GDM1 (cell line): ENCODE data around the gene GLRX5.
"Not testable (repeated sequence)": the region's sequence is repeated elsewhere in the genome, so short reads cannot be mapped to it uniquely, and the experiment has no call there.

Experiments used
- DNase-seq: peaks from one replicate; lab custom pipeline; 2025; lab: John Stamatoyannopoulos, UW

Gene GLRX5

DNA sequence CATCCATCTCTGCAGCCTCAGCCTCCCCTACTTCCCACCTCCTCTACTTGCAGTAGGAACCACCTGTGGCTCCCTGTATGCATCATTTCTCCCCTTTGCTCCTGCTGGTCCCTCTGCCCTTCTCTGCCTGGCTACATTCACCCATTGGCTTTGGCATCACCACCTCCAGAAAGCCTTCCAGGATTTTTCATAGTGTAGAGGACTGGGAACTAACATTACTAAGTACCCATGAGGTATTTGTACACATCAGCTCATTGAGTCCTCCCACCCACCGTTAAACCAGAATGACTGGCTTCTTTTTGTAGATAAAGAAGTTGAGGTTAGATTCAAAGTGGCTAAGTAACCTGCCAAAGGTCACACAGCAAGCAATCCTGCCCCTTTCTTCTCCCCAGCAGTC lies 35.5 kb upstream of the GLRX5 start:
- DNase-seq = no peak

DNA sequence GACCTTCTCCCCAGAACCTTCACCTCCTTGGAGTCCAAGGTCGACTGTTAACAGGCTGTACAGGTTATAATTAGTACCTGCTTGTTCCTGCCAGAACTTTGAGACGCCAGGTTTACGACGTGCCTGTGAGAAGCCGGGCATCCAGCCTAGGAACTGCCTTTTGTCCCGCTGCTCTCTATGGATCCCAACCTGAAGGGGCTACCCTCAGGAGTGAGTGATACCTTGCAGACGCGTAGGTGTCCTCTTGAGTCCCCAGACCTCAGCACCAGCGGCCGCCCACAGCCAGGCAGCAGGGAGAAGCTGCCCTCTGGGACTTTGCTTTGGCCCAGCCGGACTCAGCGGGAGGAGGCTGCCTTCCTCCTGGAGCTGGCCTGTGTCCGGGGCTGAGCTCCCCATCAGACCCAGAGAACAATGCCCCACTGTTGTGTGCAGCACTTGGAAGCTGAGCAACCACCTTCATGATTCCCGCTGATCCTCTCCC lies 34.6 kb upstream of the GLRX5 start:
- no peak for DNase-seq

DNA sequence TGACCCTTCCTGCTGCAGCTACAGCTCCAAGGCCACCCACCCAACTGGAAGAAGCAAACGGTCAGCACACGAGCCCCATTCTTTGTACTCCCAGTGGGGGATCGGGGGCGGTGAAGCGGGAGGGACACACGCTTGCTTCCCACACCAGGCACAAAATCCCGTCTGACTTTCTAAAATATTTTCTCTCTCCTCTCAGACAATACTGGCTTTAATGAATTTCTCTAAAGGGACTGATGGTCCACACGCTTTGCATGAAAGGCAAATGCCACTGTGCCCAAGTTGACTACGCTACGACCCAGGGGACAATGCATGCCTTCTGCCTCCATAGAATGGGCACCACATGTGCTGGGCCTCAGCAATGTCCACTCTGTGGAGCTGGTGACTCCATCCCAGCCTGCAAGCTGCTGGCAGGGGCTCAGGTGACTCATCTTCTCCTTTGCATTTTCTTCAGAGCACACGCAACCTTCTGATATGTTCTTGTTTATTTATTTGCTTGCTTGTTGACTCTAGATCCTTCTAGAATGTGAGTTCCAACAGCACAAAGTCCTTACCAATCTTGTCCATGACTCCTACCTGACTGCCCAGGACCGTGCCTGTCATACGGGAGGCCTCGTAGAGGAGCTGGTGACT lies 34.0 kb upstream of the GLRX5 start:
- no peak for DNase-seq

DNA sequence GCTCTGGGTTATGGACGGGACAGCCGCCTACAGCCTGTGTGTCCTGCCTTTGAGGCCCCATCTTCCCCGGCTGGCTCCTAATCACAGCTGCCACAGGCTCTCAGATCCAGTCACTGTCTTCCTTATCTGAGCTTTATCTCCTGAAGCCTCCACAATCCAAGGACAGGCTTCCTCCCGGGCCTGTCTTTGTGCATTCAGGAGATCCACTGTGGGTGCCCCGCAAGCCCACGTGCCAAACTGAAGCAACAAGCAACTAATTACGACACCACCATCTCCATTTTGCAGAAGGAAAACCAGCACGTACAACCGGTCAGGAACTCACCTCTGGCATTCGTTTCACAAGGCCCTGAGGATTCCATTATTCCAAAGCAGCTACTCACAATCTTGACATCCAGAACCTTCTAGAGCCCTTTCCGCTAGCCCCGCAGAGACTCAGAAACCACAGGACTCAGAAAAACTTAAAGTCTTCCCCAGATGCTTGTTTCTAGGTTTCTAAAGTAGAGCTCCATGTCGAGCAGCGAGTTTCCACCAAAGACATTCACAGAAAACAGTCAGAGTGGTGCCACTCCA lies 32.4 kb upstream of the GLRX5 start:
- no peak for DNase-seq

DNA sequence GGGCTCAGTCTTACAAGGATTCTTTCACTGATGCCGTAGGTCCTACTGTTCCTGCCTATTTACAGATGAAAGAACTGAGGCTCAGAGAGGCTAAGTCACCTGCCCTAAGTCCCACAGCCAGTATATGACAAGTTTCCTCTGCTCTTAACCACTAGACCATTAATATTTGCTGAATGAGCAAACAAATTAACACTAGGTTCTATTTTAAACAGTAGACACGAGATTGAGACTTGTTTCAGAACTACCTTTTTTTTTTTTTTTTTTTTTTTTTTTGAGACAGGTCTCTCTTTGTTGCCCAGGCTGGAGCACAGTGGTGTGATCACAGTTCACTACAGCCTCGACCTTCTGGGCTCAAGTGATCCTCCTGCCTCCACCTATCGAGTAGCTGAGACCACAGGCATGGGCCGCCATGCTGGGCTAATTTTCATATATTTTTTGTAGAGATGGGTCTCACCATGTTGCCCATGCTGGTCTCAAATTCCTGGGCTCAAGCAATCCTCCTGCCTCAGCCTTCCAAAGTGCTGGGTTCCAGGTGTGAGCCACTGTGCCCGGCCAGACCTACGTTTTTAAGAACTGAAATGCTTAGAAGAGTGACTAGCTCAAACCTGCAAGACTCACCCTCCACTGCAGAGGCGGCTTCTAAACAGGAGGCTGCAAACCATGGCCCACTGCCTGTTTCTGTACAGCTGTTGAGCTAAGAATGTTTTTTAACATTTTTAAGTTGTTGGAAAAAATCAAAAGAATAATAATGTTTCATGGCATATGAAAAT lies 31.3 kb upstream of the GLRX5 start:
- no peak for DNase-seq

DNA sequence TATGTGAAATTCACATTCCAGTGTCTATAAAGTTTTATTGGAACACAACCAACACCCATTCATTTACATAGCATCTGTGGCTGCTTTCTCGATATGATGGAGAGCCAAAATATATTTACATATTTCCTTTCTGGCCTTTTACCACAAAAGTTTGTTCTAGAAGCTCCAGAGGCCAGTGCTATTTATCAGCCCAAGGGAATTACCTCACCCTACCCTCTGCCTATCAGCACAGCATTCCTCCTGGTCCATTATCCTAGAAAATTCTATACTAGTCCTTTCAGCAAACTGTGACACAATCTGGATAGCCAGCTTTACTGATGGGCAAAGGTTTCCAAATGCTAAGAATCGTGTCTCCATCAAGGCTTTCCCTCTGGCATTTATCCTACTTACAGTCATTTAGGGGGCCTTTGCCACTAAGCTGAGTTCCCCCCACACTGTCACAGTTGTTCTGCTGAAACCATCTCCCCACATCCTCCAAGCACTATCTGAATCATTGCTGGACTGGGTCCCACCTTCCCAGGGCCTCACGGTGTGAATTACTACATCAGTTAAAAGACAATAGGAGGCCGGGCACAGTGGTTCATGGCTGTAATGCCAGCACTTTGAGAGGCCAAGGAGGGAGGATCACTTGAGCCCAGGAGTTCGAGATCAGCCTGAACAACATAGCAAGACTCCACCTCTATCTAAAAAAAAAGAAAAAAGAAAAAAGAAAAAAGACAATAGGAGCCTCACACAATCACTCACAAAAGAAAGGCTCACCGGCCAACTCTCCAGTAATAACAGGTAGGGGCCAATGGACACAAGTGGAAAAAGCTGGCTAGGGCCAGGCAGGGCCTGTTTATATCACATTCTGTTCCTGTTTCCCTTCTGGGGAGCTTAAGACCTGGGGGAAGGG lies 30.5 kb upstream of the GLRX5 start:
- DNase-seq = no peak

DNA sequence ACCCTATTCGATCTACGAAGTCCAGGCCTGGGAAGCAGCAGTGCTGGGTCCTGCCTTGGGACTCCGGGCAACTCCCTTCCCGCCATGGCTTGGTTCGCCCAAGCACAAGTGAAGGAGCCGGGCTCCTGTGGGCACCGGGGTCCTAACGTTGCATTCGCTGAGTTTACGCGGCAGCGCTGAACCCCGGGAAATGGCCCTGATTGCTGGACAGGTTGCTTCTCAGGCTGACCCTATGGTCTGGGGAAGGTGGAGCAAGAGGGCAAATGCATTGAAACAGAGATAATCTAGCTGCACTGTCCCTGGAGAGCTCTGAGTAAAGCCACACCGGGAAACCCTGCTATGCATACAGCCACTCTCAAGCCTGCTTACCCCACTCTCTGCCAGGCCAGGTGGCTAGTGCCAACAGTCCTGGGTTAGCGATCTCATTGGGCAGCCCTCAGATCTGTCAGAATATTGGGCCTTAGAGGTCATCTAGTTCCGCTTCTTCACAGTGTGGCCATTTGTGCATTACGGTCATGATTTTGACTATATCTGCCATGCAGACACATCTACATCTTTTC lies 29.7 kb upstream of the GLRX5 start:
- no peak for DNase-seq

DNA sequence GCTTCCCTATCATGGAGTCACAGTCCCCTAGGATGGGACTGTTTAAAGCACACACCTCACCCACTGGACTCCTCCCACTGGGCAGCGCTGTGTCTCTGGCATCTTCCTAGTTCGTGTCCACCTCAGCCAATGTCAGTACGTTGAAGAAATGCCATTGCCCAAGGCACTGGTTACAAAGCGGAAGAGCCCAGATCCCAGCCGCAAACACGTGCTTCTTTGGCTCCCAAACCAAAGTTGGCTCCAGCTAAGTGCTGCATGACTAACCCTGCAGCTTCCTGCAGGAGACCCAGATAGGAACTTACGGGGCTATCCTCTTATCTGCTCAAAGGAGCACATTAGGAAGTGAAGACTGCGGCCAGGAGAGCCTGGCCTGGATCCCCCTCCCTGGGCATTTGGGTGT lies 27.7 kb upstream of the GLRX5 start:
- DNase-seq = peak; percentile 72

DNA sequence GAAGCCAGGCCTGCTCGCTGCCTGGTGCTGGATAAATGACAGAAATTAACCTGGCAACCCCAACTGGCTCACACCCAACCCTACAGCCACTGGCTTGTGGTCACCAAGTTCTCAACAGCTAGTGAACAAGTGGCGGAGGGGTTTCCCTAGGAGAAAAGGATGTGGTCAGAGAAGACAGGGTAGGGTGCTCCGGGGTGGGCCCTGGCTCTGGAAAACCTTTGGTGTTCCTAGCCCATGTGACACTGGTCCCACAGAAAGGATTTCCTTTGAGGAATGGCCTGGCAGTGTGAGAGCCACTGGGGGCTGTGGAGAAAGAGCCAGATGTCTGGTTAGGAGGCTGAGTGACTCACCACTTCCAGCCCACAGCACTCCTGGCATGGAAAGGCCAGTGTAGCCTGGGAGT lies 27.1 kb upstream of the GLRX5 start:
- peak; percentile 21 for DNase-seq

DNA sequence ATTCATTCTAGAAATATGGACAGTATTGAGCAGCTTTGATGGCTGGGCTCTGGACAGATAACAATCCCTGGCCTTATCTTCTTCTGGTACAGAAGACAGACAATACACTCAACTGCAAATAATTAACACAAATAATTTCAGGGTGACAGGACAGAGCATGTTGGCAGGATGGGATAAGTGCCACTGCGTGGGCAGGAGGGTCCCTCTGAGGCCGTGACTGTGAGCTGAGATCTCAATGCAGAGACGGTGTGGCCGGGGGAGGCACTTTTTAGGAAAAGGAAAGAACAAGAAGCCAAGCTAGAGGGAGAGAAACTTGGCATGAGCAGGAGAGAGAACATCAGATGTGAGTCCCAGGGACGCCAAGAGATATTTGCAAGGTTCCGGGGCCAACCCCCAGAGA lies 26.5 kb upstream of the GLRX5 start:
- no peak for DNase-seq

DNA sequence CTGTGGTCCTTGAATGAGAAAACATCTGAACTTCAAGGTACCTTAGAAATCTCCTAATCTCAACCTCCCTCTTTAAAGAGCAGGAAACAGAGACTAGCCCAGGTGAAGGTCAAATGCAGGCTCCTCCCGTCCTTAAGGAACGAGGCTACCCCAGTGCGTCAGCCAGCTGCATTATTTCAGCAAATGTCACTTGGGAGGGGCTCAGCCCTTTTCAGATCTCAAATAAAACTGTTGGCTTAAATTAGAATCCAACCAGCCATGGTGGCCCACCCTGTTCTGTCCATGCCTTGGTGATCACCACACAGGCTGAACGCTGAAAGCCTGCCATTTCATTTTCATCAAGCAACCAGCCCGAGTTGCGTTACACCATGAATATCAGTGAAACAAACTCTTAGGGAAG lies 25.4 kb upstream of the GLRX5 start:
- DNase-seq = no peak

DNA sequence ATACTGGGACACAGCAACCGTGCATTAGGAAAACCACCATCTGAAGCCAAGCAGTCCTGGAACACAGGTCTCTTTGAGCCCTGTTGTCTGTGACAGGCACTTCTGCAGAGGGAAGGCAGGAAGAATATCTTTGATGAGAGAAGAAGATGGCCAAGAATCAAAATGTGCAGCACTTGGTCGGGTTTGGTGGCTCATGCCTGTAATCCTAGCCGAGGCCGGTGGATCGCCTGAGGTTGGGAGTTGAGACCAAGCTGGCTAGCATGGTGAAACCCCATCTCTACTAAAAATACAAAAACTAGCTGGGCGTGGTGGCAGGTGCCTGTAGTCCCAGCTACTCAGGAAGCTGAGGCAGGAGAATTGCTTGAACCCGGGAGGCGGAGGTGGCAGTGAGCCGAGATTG lies 24.5 kb upstream of the GLRX5 start:
- not testable (repeated sequence) for DNase-seq

DNA sequence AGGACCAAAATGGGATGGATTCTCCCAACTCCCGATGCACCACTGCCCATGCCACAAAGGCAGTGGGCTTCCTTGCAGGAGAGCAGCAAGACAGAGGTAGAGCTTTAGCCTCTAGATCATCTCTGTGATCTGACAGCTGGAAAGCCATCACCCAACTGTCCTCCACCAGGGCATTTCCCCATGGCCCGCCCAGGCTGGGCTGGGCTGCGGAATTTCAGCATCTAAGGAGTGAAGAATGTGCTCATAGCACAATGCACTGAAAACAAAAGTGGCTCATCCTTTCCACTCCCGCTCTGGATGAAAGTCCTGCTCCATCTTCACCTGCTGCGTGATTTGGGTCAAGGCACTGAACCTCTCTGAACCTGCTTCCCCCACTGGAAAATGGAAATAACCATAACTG lies 24.0 kb upstream of the GLRX5 start:
- DNase-seq = no peak

DNA sequence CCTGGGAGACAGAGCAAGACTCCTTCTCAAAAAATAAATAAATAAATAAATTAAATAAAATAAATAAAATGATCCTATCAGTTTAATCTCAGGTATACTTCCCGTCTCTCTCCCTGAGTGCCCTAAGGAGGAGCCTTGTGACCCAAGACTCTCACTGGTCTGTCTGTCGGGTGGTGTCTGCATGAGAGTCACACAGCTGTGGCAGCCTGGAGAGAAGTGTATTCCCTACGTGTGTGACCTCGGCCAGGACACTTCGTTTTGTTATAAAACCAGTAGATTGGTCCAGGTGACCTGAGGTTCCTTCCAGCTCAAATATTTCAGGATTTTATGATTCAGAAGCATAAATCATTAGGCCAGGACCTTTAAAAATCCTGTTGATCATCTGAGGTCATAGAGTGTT lies 23.2 kb upstream of the GLRX5 start:
- DNase-seq = no peak

DNA sequence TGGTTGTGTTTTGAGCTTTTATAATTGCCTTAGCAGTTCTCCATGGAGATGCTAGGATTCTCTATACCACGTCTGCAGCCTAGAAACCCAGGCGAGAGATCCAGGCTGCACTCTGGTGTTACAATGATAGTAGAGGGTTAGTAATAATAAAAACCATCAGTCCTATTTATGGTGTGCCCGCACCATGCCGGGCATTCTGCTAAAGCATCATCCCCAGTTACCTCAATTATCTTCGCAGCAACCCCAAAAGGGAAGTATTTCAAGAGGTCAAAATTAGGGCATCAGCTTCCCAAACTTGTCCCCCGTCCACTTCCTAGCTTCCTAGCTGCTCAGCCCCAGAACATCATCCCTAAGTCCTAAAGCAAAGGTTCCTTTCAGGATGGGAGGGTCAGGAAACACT lies 21.6 kb upstream of the GLRX5 start:
- no peak for DNase-seq

DNA sequence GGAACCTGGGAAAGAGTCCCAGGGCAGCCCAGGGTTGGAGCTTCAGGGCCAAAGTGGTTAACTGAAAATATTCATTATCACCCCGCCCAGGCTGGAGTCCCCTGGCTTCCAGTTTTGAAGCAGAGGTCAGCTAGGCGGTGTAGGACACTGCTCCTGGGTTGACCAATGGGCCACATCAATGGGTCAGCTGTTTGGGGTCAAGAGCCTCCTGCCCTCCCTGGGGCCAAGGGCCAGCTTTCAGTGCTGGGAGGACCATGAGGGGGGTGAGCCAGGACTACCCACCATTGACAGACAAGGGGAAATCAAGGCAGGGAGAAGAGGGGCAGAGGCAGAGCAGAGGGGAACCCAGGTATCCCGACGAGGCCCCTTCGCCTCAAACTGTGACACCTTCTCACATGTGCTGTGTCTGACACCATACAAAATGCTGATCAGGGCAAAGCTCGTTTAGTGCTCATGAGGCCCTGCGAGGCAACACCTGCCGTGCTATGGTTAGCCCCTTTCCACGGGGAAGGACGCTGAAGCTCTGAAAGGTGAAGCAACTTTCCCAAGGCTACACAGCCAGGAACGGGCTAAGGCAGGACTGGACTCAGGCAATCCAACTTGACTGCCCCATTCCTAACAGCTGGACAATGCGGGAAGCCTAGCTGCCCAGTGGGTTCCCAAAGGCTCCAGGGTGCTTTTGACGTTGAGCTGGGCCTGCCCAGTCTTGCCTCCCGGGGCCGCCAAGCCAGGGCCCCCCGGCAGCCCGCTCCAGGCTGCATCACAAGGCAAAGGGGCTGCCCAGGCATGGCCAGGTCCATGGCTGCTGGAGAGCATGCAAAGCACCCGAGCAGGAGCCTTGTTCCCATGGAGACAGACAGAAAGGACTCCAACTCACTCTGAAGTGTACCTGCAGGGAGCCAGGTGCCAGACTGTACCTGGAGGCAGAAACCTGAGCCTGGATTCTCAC lies 20.4 kb upstream of the GLRX5 start:
- no peak for DNase-seq

DNA sequence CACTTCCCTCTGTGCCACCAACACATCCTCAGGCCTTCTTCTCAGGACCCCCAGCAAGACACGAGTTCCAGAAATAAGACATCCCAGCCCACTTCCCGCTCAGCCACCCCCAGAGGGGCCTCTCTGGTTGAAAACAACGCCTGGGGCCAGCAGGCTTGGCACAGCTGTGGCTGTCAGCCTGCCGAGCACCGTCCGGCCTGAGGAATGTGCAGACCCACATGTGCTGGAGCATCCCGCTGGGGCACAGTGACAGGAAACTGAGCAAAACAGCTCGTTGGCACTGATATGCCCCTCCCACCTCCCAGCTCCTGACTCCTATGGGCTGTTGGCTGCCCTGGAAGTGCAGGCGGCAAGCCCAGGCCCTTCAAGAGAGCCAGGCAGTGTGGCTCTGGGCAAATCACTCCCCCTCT lies 19.8 kb upstream of the GLRX5 start:
- peak; percentile 64 for DNase-seq

DNA sequence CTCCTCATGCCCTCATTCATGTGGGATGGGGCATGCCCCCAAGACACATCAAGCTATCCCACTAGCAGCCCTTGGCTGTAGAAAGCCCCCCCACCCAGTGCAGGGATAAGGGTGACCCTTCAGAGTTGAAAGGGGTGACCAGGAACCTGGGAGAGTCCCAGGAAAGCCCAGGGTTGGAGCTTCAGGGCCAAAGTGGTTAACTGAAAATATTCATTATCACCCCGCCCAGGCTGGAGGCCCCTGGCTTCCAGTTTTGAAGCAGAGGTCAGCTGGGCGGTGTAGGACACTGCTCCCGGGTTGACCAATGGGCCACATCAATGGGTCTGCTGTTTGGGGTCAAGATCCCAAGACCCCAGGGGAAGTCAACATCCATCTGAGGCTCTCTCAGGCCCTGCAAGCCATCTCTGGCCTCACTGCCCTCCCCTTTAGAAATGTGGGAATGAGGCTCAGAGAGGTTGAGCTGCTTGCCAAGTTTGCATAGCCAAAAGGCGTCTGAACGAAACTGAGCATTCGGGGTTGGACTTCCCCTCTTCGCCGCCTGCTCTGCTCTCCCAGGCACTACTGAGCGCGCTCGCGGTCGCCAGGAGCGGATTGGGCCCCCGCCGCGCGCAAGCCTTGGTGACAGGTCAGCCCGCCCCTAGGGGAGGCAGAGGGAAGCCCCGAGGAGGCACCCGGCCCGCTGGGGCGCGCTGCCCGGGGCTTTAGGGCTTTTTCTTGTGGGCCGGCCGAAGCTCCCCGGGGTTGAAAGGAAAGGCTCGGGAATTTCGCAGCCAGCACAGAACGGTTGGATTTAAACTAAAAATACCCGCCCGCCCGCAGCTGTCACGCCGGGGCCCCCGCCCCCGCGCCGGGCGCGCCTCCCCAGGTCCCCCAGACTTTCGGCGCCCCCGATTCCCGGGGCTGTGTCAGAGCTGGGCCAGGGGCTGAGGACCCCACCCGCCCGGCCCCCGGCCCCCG lies 19.0 kb upstream of the GLRX5 start:
- peak; percentile 73 for DNase-seq

DNA sequence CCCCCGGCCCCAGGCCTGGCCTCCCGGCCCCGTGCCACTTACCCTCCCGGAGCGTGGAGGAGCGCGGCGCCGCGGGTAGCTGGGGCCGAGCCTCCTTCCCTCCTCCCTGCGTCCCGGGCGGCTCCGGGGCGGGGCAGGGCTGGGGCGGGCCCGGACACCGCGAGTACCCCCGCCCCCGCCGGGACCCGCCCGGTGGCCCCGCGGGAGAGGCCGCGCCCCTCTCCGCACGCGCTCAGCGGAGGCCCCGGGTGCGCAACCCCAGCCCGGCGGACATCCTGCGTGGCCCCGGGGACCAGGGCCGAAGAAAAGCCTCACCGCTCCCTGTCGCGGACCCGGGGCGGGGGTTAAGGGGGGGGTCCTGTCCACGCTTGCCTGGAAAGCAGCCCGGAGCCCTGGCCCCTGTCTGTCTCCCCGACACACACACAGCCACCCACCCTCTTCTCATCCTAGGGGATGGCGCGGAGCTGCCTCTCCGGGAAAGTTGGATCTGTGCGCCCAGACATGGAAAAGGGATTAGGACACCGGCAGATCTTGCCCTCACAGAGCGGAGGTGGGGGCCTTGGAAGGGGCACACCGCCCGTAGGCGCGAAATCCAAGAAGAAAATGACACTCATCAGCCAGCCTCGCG lies 18.2 kb upstream of the GLRX5 start, which contains the start of gene SYNE3:
SYNE3 (minus strand) TSS at position 97 of the 628 bp plus-strand sequence. CDS start 40,829 bp downstream, outside the sequence.
- DNase-seq = peak; percentile 40
